ENCODE data around the gene NFAT5.
"Not testable (repeated sequence)": the region's sequence is repeated elsewhere in the genome, so short reads cannot be mapped to it uniquely, and the experiment has no call there.

Gene NFAT5

GRCh38 chr16:69563605-69564580, 1.9 kb upstream of the NFAT5 start:
- DNase-seq (ENCODE audit: extremely low read depth, low read depth), result no peak
- H3K4me3 ChIP-seq (replicated peaks; ENCODE audit: low read depth, low read length), result peak overlapping the region; percentile 94
- TF ChIP-seq CTCF (IDR thresholded peaks at IDR 0.05; ENCODE audit: low read depth, low read length, missing control alignments), result no peak

- TF ChIP-seq CTCF (IDR thresholded peaks at IDR 0.05; ENCODE audit: low read depth, low read length, missing control alignments), result no peak
- no peak for DNase-seq (ENCODE audit: extremely low read depth, low read depth)
- H3K4me3 ChIP-seq (replicated peaks; ENCODE audit: low read depth, low read length), result peak overlapping the region; percentile 94
Observed at GRCh38 chr16:69564845-69565670, 708 bp upstream of the NFAT5 start.

GRCh38 chr16:69566240-69566980, 644 bp downstream of the NFAT5 start:
- H3K4me3 ChIP-seq (replicated peaks; ENCODE audit: low read depth, low read length), result peak overlapping the region; percentile 94
- no peak for TF ChIP-seq CTCF (IDR thresholded peaks at IDR 0.05; ENCODE audit: low read depth, low read length, missing control alignments)
- DNase-seq (ENCODE audit: extremely low read depth, low read depth), result no peak

GRCh38 chr16:69566981-69567680, 1.4 kb downstream of the NFAT5 start:
- peak; percentile 3 for TF ChIP-seq CTCF (IDR thresholded peaks at IDR 0.05; ENCODE audit: low read depth, low read length, missing control alignments)
- DNase-seq (ENCODE audit: extremely low read depth, low read depth), result no peak
- H3K4me3 ChIP-seq (replicated peaks; ENCODE audit: low read depth, low read length), result peak overlapping the region; percentile 94

GRCh38 chr16:69568676-69569075, 2.9 kb downstream of the NFAT5 start:
- peak overlapping the region; percentile 94 for H3K4me3 ChIP-seq (replicated peaks; ENCODE audit: low read depth, low read length)
- no peak for TF ChIP-seq CTCF (IDR thresholded peaks at IDR 0.05; ENCODE audit: low read depth, low read length, missing control alignments)
- DNase-seq (ENCODE audit: extremely low read depth, low read depth), result no peak

GRCh38 chr16:69578771-69579170, 13.0 kb downstream of the NFAT5 start:
- not testable (repeated sequence) for DNase-seq (ENCODE audit: extremely low read depth, low read depth); H3K4me3 ChIP-seq (replicated peaks; ENCODE audit: low read depth, low read length)
